ENCODE measurements around the gene LRPAP1. TPM values are rescaled to one million over a fixed set of nuclear protein-coding genes. Genes with fewer than 3 reads are reported as not detected.

LRPAP1 gene
- total RNA-seq, 4 donors from 2014 or later = 82.6 to 116 (median 109) TPM

GRCh38 chr4:3520796-3521600 lies 11.2 kb downstream of the LRPAP1 start:
- Histone ChIP-seq H3K36me3 (peaks cover 0 to 97% (median 0%) of the 10 kb centered on the region in 3 donors), H3K9me3 (no peaks in the 10 kb centered on the region)
- no peak for DNase-seq

GRCh38 chr4:3520276-3520675 lies 11.9 kb downstream of the LRPAP1 start:
- Histone ChIP-seq H3K4me3 (no peak overlapping the region), H3K9me3 (no peaks in the 10 kb centered on the region), H3K36me3 (peaks cover 0 to 97% (median 0%) of the 10 kb centered on the region in 3 donors), H3K27ac (no peak overlapping the region), H3K27me3 (no peaks in the 10 kb centered on the region), H3K4me1 (no peaks in the 10 kb centered on the region)
- no peak for TF ChIP-seq POLR2A (IDR thresholded peaks at IDR 0.05)
- no peak for TF ChIP-seq CTCF (IDR thresholded peaks at IDR 0.05)
- DNase-seq = no peak

More at GRCh38 chr4:3520796-3521600, 11.2 kb downstream of the LRPAP1 start:
- H3K27me3 ChIP-seq = no peaks in the 10 kb centered on the region
- no peak overlapping the region for H3K4me3 ChIP-seq
- TF ChIP-seq POLR2A (IDR thresholded peaks at IDR 0.05) = no peak
- no peak for TF ChIP-seq CTCF (IDR thresholded peaks at IDR 0.05)
- H3K4me1 ChIP-seq = no peaks in the 10 kb centered on the region
- no peak overlapping the region for H3K27ac ChIP-seq

GRCh38 chr4:3519468-3520264 lies 12.6 kb downstream of the LRPAP1 start:
- TF ChIP-seq POLR2A (IDR thresholded peaks at IDR 0.05) (no peak), CTCF (IDR thresholded peaks at IDR 0.05) (no peak)
- Histone ChIP-seq H3K4me1 (no peaks in the 10 kb centered on the region), H3K36me3 (peaks cover 0 to 100% (median 0%) of the 10 kb centered on the region in 3 donors), H3K4me3 (no peak overlapping the region), H3K9me3 (no peaks in the 10 kb centered on the region), H3K27me3 (no peaks in the 10 kb centered on the region), H3K27ac (no peak overlapping the region)
- DNase-seq = no peak

- no peak for TF ChIP-seq POLR2A (IDR thresholded peaks at IDR 0.05)
- no peak for TF ChIP-seq CTCF (IDR thresholded peaks at IDR 0.05)
- Histone ChIP-seq H3K4me1 (no peaks in the 10 kb centered on the region), H3K4me3 (no peak overlapping the region), H3K27ac (no peak overlapping the region), H3K9me3 (no peaks in the 10 kb centered on the region), H3K36me3 (peaks cover 0 to 100% (median 0%) of the 10 kb centered on the region in 3 donors), H3K27me3 (no peaks in the 10 kb centered on the region)
- no peak for DNase-seq
These were observed 13.3 kb downstream of the LRPAP1 start for GRCh38 chr4:3518941-3519340.

GRCh38 chr4:3518511-3518880 lies 13.7 kb downstream of the LRPAP1 start:
- no peaks in the 10 kb centered on the region for H3K27me3 ChIP-seq
- H3K4me3 ChIP-seq = no peak overlapping the region
- TF ChIP-seq POLR2A (IDR thresholded peaks at IDR 0.05) (no peak), CTCF (IDR thresholded peaks at IDR 0.05) (no peak)
- H3K9me3 ChIP-seq = no peaks in the 10 kb centered on the region
- no peak overlapping the region for H3K27ac ChIP-seq
- no peaks in the 10 kb centered on the region for H3K4me1 ChIP-seq
- no peak for DNase-seq
- peaks cover 0 to 100% (median 0%) of the 10 kb centered on the region in 3 donors for H3K36me3 ChIP-seq
